ENCODE measurements around the gene TMEM37. TPM values are rescaled to one million over a fixed set of nuclear protein-coding genes. Genes with fewer than 3 reads are reported as not detected.

Gene TMEM37
- total and polyA plus RNA-seq, 2 of the 13 experiments (the other 11 are each of a cell fraction or from before 2014, with no cell fraction given), result 37.7 to 115 TPM

- 0 out of 2 replicates have a peak, but pooled peaks have one; percentile 29 for TF ChIP-seq RARA (CRISPR knock-in tag; IDR thresholded peaks at IDR 0.05)
- TF ChIP-seq GRHL1 (CRISPR knock-in tag; conservative IDR thresholded peaks at IDR 0.05), result no peak
- TF ChIP-seq ATF1 (CRISPR knock-in tag; IDR thresholded peaks at IDR 0.05), result no peak
- TF ChIP-seq ZFP90 (CRISPR knock-in tag; IDR thresholded peaks at IDR 0.05; ENCODE audit: borderline replicate concordance), result no peak
- TF ChIP-seq ZNF280D (CRISPR knock-in tag; IDR thresholded peaks at IDR 0.05), result peak; percentile 82; the same call in 1 of the 2 replicates
- peak; percentile 63 for TF ChIP-seq FOSL2 (CRISPR knock-in tag; IDR thresholded peaks at IDR 0.05)
- TF ChIP-seq GFI1 (CRISPR knock-in tag; IDR thresholded peaks at IDR 0.05; ENCODE audit: borderline replicate concordance), result no peak
- TF ChIP-seq ZBTB39 (CRISPR knock-in tag; IDR thresholded peaks at IDR 0.05), result no peak
- peak; percentile 62; the same call in 1 of the 2 replicates for TF ChIP-seq MAX (IDR thresholded peaks at IDR 0.05)
- peak; percentile 92 for TF ChIP-seq KDM4B (CRISPR knock-in tag; IDR thresholded peaks at IDR 0.05)
- peak; percentile 79 for TF ChIP-seq KDM5B (CRISPR knock-in tag; IDR thresholded peaks at IDR 0.05; ENCODE audit: borderline replicate concordance)
- TF ChIP-seq ZMAT5 (CRISPR knock-in tag; IDR thresholded peaks at IDR 0.05; ENCODE audit: borderline replicate concordance, low read depth), result no peak
- no peak for TF ChIP-seq BRCA1 (CRISPR knock-in tag; IDR thresholded peaks at IDR 0.05)
- peak; percentile 68; the same call in 1 of the 2 replicates for TF ChIP-seq TSC22D2 (CRISPR knock-in tag; IDR thresholded peaks at IDR 0.05; ENCODE audit: borderline replicate concordance)
- no peak for TF ChIP-seq E2F2 (CRISPR knock-in tag; IDR thresholded peaks at IDR 0.05; ENCODE audit: borderline replicate concordance)
- TF ChIP-seq FOXO1 (CRISPR knock-in tag; IDR thresholded peaks at IDR 0.05), result peak; percentile 72
- no peak for TF ChIP-seq ZNF503 (CRISPR knock-in tag; IDR thresholded peaks at IDR 0.05)
These were observed 44.9 kb downstream of the TMEM37 start (continued) for GRCh38 chr2:119476301-119477112.

All from HepG2 (cell line).